Glutamatergic neuron (in vitro differentiated cells): ENCODE results near the gene ZBTB47. TPM values are rescaled to one million over a fixed set of nuclear protein-coding genes. Genes with fewer than 3 reads are reported as not detected.

Experiments
- DNase-seq: peaks from one replicate; pipeline ENCODE4 v3.0.0; 2022
- H3K27ac Mint-ChIP-seq: one replicate; pipeline ENCODE4 v1.8.0; 2020; ENCODE audit warnings: mild to moderate bottlenecking, mixed read lengths, inconsistent platforms; ENCODE audit not compliant: unreplicated experiment
- H3K27me3 Mint-ChIP-seq: one replicate; pipeline ENCODE4 v1.8.0; 2020; ENCODE audit warnings: mild to moderate bottlenecking, moderate library complexity, mixed read lengths, inconsistent platforms; ENCODE audit not compliant: unreplicated experiment
- H3K36me3 Mint-ChIP-seq: one replicate; pipeline ENCODE4 v1.8.0; 2020; ENCODE audit warnings: mild to moderate bottlenecking, mixed read lengths, inconsistent platforms; ENCODE audit not compliant: unreplicated experiment
- H3K4me1 Mint-ChIP-seq: one replicate; pipeline ENCODE4 v1.8.0; 2020; ENCODE audit warnings: mild to moderate bottlenecking, low read depth, mixed read lengths, inconsistent platforms; ENCODE audit not compliant: unreplicated experiment
- H3K4me3 Mint-ChIP-seq: one replicate; pipeline ENCODE4 v1.8.0; 2020; ENCODE audit warnings: mild to moderate bottlenecking, mixed read lengths, inconsistent platforms; ENCODE audit not compliant: unreplicated experiment
- H3K9me3 Mint-ChIP-seq: one replicate; pipeline ENCODE4 v1.8.0; 2020; ENCODE audit warnings: mild to moderate bottlenecking, moderate library complexity, mixed read lengths, inconsistent platforms; ENCODE audit not compliant: unreplicated experiment
- total RNA-seq: library from RNA; stranded (reverse); fragmentation: NEBNext Ultra II Directional; extraction: Animal tissue kit (Norgen Biotek cat#: 25700); gene quantifications from one replicate; pipeline ENCODE4 v1.2.1, GENCODE V29; 2021; ENCODE audit not compliant: unreplicated experiment
- TF ChIP-seq, protein P1 (sequence below): fragments of 200-600 bp; sonication (generic); IDR thresholded peaks from one replicate; pipeline ENCODE4 v1.5.0; 2021; ENCODE audit not compliant: partially characterized antibody, unreplicated experiment

ZBTB47 gene
- total RNA-seq, 1 donor from 2014 or later, result 9.7 TPM

DNA sequence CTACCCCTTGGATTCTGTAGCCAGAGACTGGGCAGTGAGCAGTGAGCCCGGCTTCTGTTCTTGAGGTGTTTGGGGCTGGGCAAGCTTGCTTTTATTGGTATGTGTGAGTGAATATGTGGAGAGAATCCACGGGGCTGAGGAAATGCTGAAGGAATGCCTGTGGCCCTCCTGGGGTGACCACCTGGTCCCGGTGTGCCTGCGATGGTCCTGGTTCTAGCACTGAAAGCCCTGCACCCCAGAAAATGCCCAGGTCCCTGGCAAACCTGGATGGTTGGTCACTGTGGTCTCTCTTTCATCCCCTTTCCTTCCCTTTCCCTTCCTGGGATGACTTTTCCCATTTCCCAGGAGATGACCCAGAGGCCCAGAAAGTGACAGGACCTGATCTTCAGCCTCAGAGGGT lies 4.2 kb downstream of the ZBTB47 start:
- Mint-ChIP-seq H3K36me3 (peaks cover 3% of the 10 kb centered on the region), H3K27ac (no peak overlapping the region), H3K4me3 (no peak overlapping the region), H3K27me3 (peaks cover 16% of the 10 kb centered on the region), H3K9me3 (peaks cover 10% of the 10 kb centered on the region), H3K4me1 (peaks cover 20% of the 10 kb centered on the region)
- TF ChIP-seq, protein P1, sequence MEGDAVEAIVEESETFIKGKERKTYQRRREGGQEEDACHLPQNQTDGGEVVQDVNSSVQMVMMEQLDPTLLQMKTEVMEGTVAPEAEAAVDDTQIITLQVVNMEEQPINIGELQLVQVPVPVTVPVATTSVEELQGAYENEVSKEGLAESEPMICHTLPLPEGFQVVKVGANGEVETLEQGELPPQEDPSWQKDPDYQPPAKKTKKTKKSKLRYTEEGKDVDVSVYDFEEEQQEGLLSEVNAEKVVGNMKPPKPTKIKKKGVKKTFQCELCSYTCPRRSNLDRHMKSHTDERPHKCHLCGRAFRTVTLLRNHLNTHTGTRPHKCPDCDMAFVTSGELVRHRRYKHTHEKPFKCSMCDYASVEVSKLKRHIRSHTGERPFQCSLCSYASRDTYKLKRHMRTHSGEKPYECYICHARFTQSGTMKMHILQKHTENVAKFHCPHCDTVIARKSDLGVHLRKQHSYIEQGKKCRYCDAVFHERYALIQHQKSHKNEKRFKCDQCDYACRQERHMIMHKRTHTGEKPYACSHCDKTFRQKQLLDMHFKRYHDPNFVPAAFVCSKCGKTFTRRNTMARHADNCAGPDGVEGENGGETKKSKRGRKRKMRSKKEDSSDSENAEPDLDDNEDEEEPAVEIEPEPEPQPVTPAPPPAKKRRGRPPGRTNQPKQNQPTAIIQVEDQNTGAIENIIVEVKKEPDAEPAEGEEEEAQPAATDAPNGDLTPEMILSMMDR, result no peak
- DNase-seq, result no peak

DNA sequence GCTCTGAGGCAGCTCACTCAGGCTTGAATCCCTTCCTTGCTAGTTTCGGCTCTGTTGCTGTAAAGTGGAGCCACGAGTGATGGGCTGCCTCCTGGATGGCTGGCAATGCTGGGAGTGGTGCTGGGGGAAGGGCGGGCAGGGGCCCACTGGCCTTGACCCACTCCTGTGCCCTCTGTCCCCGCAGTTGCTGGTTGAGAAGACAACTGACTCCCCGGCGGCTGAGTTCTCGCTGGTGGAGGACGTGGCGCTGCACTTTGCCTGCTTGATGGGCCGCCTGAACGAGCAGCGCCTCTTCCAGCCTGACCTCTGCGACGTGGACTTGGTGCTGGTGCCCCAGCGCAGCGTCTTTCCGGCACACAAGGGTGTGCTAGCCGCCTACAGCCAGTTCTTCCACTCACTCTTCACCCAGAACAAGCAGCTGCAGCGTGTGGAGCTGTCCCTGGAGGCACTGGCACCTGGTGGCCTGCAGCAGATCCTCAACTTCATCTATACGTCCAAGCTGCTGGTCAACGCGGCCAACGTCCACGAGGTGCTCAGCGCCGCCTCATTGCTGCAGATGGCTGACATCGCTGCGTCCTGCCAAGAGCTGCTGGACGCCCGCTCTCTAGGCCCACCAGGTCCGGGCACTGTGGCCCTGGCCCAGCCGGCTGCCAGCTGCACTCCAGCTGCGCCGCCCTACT lies 4.7 kb downstream of the ZBTB47 start:
- Mint-ChIP-seq H3K4me3 (no peak overlapping the region), H3K36me3 (peaks cover 3% of the 10 kb centered on the region), H3K27me3 (peaks cover 14% of the 10 kb centered on the region), H3K9me3 (peaks cover 9% of the 10 kb centered on the region), H3K4me1 (peaks cover 16% of the 10 kb centered on the region), H3K27ac (no peak overlapping the region)
- no peak for DNase-seq
- TF ChIP-seq, protein P1, result no peak

DNA sequence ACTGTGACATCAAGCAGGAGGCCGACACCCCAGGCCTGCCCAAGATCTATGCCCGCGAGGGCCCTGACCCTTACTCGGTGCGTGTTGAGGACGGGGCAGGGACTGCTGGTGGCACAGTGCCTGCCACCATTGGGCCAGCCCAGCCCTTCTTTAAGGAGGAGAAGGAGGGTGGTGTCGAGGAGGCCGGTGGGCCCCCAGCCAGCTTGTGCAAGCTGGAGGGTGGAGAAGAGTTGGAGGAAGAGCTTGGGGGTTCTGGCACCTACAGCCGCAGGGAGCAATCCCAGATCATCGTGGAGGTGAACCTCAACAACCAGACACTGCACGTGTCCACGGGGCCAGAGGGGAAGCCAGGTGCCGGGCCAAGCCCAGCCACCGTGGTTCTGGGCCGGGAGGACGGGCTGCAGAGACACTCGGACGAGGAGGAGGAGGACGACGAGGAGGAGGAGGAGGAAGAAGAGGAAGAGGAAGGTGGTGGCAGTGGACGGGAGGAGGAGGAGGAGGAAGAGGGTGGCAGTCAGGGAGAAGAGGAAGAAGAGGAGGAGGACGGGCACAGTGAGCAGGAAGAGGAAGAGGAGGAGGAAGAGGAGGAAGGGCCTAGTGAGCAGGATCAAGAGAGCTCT lies 5.4 kb downstream of the ZBTB47 start:
- DNase-seq, result no peak
- H3K4me1 Mint-ChIP-seq, result peaks cover 15% of the 10 kb centered on the region
- H3K27me3 Mint-ChIP-seq, result peaks cover 13% of the 10 kb centered on the region
- H3K4me3 Mint-ChIP-seq, result no peak overlapping the region
- peaks cover 9% of the 10 kb centered on the region for H3K9me3 Mint-ChIP-seq
- no peak overlapping the region for H3K27ac Mint-ChIP-seq
- peaks cover 3% of the 10 kb centered on the region for H3K36me3 Mint-ChIP-seq
- TF ChIP-seq, protein P1, result no peak

DNA sequence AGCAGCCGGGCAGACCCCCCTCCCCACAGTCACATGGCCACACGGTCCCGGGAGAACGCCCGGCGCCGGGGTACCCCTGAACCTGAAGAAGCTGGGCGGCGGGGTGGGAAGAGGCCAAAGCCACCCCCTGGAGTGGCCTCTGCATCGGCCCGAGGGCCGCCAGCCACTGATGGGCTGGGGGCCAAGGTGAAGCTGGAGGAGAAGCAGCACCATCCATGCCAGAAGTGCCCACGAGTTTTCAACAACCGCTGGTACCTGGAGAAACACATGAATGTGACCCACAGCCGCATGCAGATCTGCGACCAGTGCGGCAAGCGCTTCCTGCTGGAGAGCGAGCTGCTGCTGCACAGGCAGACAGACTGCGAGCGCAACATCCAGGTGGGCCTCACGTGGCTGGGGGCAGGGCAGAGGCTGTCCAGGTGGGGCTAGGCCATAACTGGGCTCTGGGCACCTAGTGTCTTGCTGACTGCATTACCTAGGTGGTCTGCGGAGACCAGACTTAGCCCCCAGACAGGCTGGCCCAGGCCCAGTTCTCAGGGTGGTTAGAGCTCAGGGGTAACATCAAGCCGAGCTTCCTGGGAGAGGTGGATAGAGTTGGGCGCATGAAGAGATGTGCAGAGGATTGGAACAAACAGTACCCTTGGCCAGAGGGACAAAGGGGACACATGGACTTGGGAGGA lies 6.1 kb downstream of the ZBTB47 start:
- peak overlapping the region; percentile 40 for H3K4me3 Mint-ChIP-seq
- H3K4me1 Mint-ChIP-seq, result peaks cover 15% of the 10 kb centered on the region
- H3K9me3 Mint-ChIP-seq, result peaks cover 9% of the 10 kb centered on the region
- H3K36me3 Mint-ChIP-seq, result peaks cover 3% of the 10 kb centered on the region
- peaks cover 13% of the 10 kb centered on the region for H3K27me3 Mint-ChIP-seq
- DNase-seq, result no peak
- peak overlapping the region; percentile 24 for H3K27ac Mint-ChIP-seq
- TF ChIP-seq, protein P1, result no peak
